HG03039 (cell line): Measurements from ENCODE around the gene UGCG.
"Not testable (repeated sequence)": the region's sequence is repeated elsewhere in the genome, so short reads cannot be mapped to it uniquely, and the experiment has no call there.

Source experiments
- ATAC-seq: cut with Tn5 transposase; IDR thresholded peaks from one replicate; pipeline ENCODE4 v1.9.1; 2021; ENCODE audit warnings: mild to moderate bottlenecking, moderate library complexity; ENCODE audit not compliant: unreplicated experiment

UGCG gene

DNA sequence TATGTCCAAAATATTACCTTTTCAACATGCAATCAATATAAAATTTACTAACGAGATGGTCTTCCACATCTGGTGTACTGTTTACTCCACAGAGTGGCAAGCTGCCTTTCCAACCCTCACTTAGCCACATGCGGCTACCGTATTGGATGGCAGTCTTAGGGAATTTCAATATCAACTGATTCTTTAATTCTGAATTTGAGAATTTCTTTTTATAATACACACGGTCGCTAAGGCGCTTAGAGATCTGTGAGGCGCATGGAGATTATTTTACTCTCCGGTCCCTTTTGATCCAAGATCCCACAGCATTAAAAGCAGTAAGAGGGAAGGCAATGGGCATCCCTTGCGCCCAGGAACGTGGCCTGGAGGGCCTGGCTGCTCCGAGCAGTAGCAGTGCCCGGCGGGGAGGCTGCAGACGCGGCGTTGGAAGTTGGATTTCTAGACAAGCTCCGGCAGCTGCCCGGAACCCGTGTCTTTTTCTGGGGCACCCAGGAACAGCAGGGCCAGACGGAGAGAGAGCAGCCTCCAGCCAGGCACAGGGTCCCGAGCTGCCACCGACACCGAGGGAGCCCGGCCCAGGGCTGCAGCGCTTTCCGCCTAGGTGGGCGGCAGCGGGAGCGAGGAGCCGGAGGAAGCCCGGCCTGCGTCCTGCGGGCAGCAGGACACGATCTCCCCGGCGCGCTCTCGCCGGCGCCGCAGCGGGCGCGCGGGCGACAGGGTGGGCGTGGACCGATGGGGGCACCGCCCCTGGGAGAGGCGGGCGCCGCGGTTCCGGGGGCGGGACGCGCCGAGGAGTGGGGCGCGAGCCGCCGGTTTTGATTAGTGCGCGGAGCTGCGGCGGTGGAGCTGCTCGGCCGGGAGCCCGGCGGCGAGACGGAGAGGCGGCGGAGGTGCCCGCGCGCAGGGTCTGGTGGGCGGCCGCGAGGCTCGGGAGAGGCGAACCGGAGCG, at the start of gene UGCG:
Gene UGCG, plus strand, starts transcription at position 819 of the 946 bp plus-strand sequence. CDS start 402 bp downstream, outside the sequence.
- peak; percentile 79 for ATAC-seq

DNA sequence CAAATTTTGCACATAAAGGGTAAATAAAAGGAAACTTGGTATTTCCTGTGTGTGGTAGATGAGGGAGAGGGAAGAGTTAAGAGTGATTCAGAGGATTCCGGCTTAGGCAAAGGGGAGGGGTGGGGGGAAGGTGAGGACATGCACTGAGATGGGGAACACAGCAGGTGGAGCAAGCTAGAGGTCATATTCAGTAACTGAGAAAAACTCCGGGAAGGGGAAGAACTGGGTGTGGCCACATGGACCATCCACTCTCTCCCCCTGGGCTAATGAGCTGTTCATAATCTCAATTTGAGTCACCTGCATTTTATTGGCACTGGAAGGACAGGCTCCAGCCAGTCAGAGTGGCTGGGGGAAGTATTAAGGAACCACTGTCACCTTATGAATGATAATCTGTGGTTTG, 45.1 kb upstream of the UGCG start:
- no peak for ATAC-seq

DNA sequence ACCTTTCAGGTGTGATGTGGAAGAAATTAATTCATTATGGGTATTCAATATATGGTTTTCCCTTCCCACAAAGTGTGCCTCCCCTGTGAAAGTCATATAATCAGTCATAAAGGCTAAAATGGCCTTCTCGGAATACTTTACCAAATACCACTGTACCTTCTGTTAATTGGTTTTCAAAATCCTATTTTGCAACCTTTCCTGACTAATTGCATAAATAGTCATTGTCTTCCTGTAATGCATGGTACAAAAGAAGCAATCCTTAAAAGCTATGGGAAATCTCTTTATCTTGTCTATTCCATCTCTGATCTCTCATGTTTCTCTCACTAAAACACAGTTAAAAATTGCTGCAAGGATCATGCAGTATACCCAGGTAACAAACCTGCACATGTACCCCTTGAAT, 44.3 kb upstream of the UGCG start:
- ATAC-seq = no peak

DNA sequence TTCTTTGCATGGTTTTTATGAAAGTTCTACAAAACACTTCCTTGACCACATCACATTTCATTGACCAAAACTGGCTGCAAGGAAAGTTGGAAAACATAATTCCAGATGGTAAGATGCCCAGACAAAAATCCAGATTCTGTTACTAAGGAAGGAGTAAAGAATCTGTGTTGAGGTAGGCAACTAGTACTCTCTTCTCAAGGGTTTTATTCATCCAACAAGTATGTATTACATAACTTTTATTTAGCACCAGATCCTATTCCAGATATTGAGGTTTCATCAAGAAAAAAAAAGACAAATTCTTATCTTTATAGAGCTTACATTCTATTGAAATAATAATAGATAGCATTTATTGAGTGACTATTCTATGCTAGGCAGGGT, 43.2 kb upstream of the UGCG start:
- no peak for ATAC-seq

DNA sequence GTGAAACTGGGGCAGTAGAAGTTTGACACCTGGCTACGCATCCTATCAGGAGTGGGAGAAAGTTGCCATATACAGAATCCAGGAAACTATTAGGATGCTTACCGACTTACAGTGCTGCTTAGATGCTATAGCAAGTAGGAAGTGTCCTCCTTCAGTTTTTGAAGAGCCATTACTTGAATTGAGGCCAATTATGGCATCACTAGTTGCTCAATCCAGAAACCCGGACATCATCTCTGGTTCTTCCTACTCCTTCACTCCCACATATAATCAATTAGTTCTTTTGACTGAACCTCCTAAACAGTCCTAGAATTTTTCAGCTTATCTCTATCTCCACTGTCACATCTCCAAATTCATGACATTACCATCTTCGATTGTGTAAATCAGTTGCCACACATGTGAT, 41.8 kb upstream of the UGCG start:
- ATAC-seq = no peak

DNA sequence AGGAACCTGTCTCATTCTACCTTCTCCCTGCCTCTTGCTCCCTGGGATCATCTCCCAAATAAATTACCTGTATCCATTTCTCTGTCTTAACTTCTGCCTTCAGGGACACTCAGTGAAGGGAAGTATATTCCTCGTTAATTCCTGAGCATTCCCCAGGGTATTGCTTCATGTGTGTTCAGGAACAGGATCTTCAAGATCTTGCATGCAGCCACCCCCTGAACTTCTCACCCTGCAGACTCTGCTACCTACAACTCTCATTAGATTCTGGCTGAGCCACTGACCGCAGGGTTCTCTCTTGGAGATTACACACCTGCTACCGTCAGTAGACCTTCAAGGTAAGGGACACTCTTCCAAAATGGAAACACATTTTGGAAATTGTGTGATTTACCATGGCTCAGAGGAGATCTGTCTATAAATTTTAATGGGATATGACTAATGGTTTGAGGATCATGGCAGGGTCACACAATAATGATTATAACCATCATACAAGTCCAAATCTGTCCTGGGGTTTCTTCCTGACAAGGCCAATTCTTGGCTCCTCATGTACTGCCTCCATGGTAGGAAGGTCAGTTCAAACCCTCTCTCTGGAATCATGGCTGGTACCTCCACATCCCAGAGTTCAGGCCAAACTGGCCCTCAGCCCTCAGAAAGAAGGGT, 38.9 kb upstream of the UGCG start:
- no peak for ATAC-seq

DNA sequence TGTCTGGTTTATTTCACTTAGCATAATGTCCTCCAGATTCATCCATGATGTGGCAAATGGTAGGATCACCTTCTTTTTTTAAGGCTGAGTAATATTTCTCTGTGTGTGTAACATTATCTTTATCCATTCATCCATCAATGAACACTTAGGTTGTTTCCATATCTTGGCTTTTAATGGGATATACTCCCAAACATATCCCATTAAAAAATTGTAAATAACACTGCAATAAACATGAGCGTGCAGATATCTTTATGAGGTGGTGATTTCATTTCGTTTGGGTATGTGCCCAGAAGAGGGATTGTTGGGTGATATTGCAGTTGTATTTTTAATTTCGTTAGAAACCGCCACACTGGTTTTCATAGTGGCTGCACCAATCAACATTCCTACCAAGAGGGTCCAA, 36.2 kb upstream of the UGCG start:
- no peak for ATAC-seq

DNA sequence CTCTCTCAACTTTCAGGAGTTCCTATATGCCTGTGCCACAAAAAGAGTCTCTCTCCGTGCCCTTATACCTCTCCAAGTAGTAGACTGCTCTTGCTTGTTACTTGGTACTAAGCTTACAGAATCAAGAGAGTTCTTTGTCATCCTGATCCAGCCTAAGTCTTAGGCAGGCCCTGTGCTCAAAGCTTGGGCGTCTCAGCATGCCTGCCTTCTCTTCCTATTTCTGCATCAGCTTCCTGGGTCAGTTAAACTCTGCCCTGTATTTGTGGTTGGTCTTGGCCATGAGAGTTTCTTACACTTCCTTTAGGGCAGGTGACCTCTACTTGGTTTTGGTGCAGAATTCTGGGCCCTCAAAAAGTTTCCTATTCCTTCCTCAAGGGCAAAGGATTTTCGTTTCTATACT, 33.0 kb upstream of the UGCG start:
- ATAC-seq = no peak

DNA sequence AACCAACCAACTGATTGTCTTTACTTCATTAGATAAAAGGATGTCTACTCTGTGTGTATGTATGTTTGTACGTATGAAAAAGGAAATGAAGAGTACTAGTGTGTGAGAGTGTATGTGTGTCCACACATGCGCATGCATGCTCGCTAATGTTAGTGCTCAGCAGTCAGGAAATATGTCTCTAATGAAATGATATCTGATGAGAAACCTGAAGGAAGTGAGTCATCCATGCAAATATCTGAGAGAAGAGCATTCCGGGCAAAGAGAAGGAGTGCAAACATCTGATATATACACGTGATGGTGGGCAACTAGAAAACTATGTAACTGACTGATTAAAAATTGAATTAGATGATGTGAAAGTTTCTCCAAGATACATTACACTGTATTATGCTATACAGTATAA, 29.6 kb upstream of the UGCG start:
- no peak for ATAC-seq

DNA sequence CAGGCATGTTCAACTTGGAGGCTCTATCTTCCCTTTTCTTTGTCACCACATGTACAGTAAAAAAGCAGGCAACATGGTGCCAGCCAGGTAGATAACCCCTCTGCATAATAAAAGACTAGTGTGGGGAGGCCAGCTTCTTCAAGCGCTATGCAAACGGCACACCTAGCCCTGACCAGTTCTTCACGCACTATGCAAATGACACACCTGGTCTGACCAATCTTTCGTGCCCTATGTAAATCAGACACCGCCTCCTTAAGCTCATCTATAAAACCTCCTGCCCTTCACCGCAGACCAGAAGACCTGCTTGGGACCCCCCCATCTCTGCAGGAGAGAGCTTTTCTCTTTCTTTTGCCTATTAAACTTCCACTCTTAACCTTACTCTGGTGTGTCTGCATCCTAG, 28.1 kb upstream of the UGCG start:
- ATAC-seq = no peak

DNA sequence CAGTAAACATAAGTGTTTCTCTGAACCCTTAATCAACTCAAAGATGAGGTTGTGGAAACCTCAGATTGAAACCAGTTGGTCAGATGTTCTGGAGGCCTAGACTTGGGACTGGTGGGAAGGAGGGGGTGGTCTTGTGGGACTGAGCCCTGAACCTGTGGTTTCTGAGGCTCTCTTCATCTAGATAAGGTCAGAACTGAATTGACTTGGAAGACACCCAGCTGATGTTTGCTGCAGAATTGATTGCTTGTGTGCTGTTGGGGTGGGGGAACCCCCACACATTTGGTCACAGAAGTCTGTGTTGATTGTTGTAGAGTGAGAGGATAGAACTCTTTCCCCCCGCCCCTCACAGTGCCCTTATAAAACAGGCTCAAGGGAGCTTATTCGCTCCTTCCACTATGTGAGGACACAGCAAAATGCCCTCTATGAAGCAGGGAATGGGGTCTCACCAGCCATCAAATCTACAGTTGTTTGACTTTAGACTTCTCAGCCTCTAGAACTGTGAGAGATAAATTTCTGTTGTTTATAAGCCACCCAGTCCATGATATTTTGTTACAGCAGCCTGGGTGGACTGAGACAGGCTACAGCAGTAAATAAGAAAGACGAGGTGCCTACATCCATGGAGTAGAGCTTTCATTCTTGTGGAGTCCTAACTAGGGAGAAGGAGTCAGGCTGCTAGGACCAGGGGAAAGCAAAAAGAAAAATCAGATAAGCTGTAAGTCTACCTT, 25.7 kb upstream of the UGCG start:
- ATAC-seq = no peak

DNA sequence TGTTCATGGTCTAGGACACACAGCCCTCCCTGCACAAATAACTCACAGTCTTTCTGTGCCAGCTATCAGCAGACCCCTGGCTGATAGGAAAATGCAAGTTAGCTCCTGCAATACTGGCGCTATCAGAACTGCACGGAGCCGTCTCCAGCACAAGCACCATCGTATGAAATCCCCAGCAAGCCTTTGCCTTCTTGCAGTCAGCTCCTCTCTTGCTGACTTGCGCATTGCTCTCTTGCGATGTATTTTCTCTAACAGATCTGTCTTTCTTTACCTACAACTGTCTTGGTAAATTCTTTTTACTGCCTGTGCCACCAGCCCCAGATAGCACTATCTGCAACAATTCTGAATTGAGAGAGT, 25.1 kb upstream of the UGCG start:
- ATAC-seq = no peak

DNA sequence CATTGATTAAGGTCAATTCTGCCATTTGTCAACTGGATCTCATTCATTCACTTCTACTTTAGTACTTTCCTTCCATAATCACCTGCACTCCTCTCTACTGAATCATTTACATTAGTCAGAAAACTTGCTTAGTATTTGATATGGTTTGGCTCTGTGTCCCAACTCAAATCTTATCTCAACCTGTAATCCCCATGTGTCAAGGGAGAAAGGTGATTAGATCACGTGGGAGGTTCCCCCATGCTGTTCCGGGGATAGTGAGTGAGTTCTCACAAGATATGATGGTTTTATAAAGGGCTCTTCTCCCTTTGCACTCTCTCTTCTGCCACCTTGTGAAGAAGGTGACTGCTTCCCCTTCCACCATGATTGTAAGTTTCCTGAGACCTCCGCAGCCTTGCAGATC, 23.7 kb upstream of the UGCG start:
- ATAC-seq = no peak

DNA sequence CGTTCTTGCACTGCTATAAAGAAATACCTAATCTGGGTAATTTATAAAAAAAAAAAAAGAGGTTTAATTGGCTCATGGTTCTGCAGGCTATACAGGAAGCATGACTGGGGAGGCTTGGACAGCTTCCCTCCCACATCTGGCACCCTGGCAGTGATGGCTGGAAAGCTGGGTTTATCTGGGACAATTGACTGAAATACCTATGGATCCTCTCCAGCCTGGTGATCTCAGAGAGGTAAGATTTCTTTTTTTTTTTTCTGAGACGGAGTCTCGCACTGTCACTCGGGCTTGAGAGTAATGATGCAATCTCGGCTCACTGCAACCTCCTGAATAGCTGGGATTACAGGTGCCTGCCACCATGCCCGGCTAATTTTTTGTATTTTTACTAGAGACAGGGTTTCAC, 22.7 kb upstream of the UGCG start:
- no peak for ATAC-seq

DNA sequence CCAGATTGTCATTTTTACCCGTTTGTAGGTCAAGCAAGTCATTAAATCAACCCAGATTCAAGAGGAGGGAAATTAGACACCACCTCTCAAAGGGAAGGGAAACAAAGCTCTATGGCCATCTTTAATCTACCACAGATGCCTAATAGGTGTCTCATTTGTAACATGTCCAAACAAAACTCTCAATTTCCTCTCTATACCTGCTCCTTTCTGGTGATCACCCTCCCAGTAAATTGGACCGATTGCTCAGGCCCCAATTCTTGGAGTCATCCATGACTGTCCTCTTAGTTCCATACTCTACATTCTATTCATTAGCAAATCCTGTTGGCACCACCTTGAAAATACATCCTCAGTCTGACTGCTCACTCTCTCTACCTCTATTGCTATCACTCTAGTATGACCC, 22.1 kb upstream of the UGCG start:
- ATAC-seq = no peak

DNA sequence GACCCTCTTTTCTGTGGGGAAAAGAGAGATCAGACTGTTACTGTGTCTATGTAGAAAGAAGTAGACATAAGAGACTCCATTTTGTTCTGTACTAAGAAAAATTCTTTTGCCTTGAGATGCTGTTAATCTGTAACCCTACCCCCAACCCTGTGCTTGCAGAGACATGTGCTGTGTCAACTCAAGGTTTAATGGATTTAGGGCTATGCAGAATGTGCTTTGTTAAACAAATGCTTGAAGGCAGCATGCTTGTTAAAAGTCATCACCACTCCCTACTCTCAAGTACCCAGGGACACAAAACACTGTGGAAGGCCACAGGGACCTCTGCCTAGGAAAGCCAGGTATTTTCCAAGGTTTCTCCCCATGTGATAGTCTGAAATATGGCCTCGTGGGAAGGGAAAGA, 21.3 kb upstream of the UGCG start:
- ATAC-seq = not testable (repeated sequence)

DNA sequence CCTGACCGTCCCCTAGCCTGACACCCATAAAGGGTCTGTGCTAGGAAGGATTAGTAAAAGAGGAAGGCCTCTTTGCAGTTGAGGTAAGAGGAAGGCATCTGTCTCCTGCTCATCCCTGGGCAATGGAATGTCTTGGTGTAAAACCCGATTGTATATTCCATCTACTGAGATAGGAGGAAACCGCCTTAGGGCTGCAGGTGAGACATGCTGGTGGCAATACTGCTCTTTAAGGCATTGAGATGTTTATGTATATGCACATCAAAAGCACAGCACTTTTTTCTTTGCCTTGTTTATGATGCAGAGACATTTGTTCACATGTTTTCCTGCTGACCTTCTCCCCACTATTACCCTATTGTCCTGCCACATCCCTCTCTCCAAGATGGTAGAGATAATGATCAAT, 20.9 kb upstream of the UGCG start:
- not testable (repeated sequence) for ATAC-seq

DNA sequence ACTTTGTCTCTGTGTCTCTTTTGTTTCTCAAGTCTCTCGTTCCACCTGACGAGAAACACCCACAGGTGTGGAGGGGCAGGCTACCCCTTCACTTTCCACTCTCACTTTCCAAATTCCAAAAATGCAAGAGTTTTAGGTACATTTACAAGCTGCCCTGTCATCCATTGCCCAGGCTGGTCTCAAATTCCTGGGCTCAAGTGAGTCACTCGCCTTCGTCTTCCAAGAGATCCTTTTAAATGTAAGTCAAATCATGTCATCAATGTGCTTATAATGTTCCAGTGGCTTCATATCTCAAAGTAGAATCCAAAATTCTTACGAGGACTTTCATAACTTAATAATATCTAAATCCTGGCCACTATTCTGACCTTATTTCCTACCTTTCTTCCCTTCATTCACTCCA, 20.4 kb upstream of the UGCG start:
- no peak for ATAC-seq

DNA sequence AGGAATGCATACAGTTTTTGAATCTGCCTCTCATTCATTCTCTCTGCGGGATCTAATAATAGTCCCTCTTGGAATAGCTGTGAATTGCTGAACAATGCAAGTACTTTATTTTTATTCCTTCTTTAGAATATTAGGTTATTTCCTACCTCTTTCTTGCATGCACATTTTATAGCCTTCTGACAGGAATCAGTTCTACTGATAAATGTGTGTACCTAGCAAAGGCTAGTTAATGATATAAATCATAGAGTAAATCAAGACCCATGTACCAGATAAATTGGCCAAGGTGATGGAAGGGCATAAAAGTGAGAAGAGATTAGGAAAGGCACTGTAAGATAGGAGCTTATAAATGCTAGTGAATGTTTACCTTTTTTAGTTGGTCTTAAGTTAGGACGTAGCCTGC, 19.2 kb upstream of the UGCG start:
- ATAC-seq = no peak

DNA sequence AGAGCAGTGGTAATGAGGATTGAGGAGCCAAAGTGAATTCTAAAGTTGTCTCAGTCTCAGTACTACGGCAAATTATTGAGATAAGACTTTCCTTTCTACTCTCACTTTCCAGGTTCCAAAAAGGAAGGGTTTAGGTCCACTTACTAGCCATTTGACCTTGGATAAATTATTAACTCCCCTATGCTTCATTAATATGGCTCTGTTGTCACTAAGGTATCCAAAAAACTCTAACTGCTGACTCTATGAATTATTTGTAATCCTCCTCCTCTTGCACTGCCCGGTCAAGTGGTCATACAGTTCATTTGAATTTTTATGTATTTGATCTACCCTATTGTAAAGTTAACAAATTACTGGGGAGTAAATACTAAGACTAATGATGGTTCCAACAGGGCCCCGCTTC, 17.7 kb upstream of the UGCG start:
- ATAC-seq = no peak

DNA sequence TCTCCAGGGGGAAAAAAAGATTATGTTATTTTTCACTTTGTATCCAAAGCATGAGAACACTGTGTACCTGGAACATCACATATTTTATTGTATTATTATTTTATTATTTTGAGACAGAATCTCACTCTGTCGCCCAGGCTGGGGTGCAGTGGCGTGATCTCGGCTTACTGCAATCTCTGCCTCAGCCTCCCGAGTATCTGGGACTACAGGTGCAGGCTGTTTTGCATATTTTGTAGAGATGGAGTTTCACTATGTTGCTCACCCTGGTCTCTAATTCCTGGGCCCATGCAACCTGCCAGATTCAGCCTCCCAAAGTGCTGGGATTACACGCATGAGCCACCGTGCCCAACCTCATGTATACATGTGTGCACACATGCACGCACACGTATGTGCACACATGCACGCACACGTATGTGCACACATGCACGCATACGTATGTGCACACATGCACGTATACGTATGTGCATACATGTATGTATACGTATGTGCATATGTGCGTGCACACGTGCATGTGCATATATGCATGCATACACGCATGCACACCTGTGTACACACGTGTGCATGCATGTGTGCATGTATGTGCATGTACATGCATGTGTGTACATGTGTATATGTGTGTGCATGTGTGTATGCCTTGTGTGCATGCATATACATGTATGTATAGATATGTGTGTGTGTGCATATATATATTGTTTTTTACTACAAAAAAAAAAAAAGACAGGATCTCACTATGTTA, 9.5 kb upstream of the UGCG start:
- ATAC-seq = no peak
